ENCODE measurements around the gene SLC35G2.
"Not testable (repeated sequence)": the region's sequence is repeated elsewhere in the genome, so short reads cannot be mapped to it uniquely, and the experiment has no call there.

SLC35G2 gene

DNA sequence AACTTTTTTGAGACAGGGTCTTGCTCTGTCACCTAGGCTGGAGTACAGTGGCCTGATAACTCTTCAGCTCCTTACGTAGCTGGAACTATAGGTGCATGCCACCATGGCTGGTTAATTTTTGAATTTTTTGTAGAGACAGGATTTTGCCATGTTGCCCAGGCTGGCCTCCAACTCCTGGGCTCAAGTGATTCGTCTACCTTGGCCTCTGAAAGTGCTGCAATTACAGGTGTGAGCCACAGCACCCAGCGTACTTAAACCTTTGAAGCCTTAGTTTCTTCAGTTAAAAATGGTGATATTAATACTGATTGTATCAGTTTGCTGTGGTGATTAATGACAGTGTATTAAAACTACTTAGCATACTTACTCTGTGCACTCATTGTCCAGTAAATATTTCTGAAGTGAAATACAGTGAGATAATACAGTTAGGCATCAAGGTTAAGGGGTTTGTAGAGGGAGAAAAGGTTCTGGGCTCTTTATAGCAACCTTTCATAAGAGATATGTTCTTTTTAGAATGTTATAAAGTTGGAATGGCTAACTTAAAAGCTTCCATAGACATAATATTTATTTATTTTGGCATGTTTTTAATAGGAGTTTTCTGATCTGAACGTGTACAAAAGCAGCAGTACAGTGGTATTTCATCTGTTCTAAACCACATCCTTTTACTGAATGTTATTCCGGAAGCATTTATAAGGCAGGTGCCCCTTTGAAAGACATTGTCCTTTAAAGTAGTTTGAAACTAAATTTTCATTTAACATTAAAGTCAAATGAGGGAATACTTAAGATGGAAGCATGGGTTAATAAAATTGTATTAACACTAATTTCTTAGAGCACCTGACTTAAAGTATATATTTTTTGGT, 66.7 kb downstream of the SLC35G2 start:
- no peak for DNase-seq (ENCODE audit: low read depth)

DNA sequence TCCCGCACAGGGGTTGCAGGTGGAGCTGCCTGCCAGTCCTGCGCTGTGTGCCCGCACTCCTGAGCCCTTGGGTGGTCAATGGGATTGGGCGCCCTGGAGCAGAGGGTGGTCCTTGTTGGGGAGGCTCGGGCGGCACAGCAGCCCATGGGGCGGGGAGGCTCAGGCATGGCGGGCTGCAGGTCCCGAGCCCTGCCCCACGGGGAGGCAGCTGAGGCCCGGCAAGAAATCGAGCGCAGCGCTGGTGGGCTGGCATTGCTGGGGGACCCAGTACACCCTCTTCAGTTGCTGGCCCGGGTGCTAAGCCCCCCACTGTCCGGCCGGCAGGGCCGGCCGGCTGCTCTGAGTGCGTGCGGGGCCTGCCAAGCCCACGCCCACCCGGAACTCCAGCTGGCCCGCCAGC, 71.0 kb downstream of the SLC35G2 start:
- no peak for DNase-seq (ENCODE audit: low read depth)

DNA sequence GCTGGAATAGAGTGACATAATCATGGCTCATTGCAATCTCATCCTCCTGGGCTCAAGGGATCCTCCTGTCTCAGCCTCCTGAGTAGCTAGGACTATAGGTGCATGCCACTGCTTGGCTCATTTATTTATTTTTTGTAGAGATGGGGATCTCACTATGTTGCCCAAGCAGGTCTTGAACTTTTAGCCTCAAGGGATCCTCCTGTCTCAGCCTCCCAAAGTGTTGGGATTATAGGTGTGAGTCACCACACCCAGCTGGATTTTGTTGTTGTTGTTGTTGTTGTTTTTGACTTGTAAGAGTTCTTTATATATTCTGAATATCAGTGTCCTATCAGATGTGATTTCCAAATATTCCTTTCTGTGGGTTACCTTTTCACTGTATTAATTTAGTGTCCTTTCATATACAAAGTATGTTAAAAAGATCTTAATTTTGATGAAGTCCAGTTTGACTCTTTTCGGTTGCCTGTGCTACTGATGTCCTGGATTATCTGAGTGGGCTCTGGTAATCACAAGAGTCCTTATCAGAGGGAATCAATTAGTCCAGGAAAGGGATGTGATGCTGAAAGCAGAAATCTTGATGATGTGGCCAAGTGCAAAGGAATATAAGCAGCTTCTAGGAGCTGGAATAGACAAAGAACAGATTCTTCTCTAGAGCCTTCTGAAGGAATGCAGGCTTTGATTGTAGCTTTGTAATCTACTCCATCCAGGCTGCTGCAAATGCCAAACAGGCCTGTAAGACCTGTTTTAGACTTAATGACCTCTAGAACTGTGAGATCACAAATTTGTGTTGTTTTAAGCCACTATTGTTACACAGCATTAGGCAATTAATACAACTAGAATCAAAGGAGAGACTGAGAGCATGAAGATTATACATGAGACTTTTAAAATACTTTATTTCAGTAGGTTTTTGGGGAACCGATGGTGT, 73.3 kb downstream of the SLC35G2 start:
- peak; percentile 40 for DNase-seq (ENCODE audit: low read depth)

DNA sequence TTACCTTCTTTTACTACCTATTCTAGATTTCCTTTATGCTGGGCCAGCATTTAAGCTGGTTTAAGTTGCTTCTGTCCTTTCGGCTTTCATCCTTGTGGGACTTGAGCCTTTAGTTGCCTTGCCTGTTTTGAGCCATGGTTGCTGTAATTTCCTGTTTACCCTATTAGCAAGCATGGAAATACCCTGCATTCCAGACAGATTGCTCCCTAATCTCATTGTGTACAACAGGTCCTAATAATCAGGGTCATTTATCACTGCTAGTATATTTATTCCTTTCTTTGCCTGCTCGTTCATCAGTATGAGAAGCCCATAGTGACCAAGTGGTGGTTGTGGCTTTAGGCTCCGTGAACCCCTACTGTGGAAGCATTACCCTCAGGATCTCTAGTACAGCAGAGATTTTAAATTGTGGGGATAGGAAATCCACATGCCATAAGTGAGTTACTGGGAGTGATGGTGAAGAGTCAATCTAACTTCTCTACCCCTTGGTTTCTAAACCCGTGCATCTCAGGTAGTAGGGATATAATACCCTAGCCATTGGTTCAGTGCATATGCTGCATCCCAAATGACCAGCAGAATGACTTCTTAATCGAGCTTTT, 75.0 kb downstream of the SLC35G2 start:
- DNase-seq (ENCODE audit: low read depth): peak; percentile 95

DNA sequence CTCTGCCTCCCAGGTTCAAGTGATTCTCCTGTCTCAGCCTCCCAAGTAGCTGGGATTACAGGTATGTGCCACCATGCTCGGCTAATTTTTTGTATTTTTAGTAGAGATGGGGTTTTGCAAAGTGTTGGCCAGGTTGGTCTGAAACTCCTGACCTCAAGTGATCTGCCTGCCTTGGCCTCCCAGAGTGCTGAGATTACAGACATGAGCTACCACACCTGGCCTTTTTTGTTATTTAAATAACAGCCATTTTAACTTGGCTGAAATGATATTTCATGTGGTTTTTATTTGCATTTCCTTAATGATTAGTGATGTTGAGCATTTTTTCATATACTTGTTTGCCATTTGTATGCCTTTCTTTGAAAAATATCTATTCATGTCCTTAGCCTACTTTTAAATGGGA, 78.2 kb downstream of the SLC35G2 start:
- not testable (repeated sequence) for DNase-seq (ENCODE audit: low read depth)

DNA sequence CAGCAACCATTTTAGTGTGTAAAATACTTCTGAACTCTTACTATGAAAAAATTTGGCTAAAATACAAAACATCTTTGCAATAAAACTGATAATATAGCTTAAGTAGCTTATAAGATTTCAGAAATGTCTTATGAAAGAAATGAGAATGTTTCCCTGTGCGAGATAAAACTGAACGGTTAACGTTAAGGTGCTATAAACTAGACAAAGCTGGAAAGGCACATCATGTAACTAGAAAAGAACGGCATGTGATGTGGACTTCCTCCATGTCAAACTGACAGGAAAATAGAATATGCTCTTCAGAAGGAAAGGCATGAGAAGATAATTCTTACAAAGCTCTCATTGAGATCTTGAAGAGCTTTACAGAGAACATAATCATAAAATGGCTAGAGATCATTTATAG, 79.6 kb downstream of the SLC35G2 start:
- peak; percentile 53 for DNase-seq (ENCODE audit: low read depth)

DNA sequence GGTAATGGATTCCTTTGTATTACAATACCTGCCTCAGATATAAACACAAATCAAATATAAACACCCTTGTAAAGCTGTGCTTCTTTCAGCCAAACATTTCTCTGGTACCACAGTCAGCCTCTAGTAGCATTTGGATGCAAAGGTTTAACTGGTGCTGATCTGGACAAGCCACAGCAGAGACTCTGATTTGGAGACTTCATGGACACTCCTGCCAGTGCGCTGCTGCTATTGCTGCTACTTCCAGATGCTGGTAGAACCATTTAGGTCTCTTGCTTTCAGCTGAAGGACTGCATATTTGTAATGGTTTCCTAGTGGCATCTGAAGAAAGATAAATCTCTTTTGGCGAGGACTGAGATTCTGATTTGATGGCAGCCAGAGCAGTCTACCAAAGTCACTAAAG, 80.0 kb downstream of the SLC35G2 start:
- peak; percentile 29 for DNase-seq (ENCODE audit: low read depth)

DNA sequence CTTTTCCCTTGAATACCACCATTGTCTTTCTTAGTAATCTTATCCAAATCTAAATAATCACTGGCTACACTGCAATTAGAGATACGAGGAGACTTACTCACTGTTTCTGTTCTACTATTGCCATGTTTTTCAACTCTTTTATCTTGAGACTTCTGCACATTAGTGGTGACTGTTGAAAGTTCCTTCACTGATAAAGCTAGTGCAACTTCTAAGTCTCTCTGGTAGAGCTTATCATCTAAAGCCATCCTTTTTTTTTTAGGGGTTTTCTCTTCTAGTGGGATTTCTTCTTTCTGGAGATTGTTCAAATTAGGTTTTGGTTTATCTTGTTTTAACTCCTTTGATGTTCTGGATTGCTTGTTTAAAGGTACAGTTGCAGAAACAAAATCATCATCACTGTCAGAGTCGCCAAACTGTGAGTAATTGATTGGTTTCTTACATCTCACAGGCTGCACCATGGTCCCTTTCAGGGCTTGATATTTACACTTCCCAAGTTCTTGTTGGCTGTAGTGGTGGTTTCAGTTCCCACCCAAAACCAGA, 80.8 kb downstream of the SLC35G2 start:
- DNase-seq (ENCODE audit: low read depth): peak; percentile 84

DNA sequence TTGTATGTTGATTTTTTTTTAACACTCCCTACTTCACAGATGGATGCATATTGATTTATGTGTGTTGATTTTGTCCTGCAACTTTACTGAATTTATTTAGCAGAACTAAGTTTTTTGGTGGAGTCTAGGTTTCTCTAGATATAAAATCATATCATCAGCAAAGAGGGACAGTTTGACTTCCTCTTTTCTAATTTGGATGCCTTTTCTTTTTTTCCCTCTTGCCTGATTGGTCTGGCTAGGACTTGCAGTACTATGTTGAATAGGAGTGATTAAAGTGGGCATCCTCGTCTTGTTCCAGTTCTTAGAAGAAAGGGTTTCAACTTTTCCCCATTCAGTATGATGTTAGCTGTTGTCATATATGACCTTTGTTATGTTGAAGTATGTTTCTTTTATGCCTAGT, 81.8 kb downstream of the SLC35G2 start:
- not testable (repeated sequence) for DNase-seq (ENCODE audit: low read depth)

DNA sequence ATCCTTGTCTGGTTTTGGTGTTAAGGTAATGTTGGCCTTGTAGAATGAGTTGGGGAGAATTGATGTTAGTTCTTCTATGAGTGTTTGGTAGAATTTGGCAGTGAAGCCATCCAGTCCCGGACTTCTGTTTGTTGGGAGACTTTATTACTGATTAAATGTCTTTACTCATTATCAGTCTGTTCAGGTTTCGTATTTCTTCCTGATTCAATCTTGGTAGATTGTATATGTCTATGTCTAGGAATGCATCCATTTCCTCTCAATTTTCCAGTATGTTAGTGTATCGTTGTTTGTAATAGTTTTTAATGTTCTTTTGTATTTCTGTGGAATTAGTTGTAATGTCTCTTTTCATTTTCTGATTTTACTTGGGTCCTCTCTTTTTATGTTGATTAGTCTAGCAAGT, 82.5 kb downstream of the SLC35G2 start:
- no peak for DNase-seq (ENCODE audit: low read depth)

DNA sequence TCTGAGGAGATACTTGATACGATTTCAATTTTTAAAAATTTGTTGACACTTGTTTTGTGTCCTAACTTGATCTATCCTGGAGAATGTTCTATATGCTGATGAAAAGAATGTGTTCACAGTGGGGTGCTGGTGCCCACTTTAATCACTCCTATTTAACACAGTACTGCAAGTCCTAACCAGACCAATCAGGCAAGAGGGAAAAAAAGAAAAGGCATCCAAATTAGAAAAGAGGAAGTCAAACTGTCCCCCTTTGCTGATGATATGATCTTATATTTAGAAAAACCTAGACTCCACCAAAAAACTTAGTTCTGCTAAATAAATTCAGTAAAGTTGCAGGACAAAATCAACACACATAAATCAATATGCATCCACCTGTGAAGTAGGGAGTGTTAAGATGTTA, 83.6 kb downstream of the SLC35G2 start:
- DNase-seq (ENCODE audit: low read depth): not testable (repeated sequence)

DNA sequence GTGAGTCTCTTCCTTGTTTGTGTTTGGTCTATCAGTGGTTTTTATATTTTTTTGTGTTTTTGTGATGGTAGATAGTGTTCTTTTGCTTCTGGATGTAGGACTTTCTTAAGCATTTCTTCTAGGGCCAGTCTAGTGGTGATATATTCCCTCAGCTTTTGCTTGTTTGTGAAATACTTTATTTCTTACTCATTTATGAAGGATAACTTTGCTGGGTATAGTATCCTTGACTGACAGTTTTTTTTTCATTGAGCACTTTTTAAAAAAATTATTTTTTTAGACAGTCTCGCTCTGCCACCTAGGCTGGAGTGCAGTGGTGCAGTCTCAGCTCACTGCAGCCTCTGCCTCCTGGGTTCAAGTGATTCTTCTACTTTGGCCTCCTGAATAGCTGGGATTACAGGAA, 85.0 kb downstream of the SLC35G2 start:
- no peak for DNase-seq (ENCODE audit: low read depth)

DNA sequence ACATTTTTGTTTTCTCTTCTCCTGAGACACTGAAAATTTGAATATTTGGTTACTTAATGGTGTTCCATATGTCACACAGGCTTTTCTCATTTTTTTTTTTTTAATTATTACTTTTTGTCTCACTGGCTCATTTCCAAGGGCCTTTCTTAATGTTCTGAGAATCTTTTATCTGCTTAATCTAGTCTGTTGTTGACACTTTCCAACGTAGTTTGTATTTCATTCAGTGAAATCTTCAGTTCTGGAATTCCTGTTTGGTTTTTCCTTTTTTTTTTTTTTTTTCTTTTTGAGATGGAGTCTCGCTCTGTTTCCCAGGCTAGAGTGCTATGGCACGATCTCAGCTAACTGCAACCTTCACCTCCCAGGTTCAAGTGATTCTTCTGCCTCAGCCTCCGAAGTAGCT, 85.8 kb downstream of the SLC35G2 start:
- DNase-seq (ENCODE audit: low read depth): no peak
